ENCODE data around the gene CDH4. TPM values are rescaled to one million over a fixed set of nuclear protein-coding genes. Genes with fewer than 3 reads are reported as not detected.

Gene CDH4
- total and polyA plus RNA-seq, 11 donors = 0.04 to 0.54 (median 0.08) TPM; not detected in 1

GRCh38 chr20:61989741-61990140 lies 737.7 kb downstream of the CDH4 start:
- H3K4me1 ChIP-seq = peaks cover 0 to 7% (median 0%) of the 10 kb centered on the region in 12 donors
- no peak overlapping the region for H3K4me3 ChIP-seq
- peaks cover 0 to 78% (median 56%) of the 10 kb centered on the region in 9 donors for H3K36me3 ChIP-seq
- no peak overlapping the region for H3K27ac ChIP-seq
- WGBS, 4 donors = 85 to 89% (median 88%) methylated on average over 14 of the region's 14 CpGs
- H3K9me3 ChIP-seq = peaks cover 0 to 21% (median 10%) of the 10 kb centered on the region in 12 donors
- H3K27me3 ChIP-seq = no peaks in the 10 kb centered on the region
- intact Hi-C loops (cut with DNase I) = no loop called here
- no peak for ATAC-seq
- no peak for TF ChIP-seq CTCF (IDR thresholded peaks at IDR 0.05)
- no peak for TF ChIP-seq POLR2A (IDR thresholded peaks at IDR 0.05)
- DNase-seq = no peak

MicroRNAs within 50 kb of the gene (microRNA counts, 767-probe panel; counts per million panel counts)
- microRNA hsa-miR-1257 = 1,172 to 1,966 counts per million in 2 donors

Small RNA genes lying within 50 kb of the gene (microRNA-seq; reads per million reads assigned to microRNA genes)
- gene MIR1257 = 0 reads per million in 4 donors
